Neural progenitor cell (in vitro differentiated cells): ENCODE results near the gene EDN1.

ENCODE experiments used
- CTCF ChIP-seq: fragments of 200-600 bp; sonication (generic); IDR thresholded peaks from 2 replicates; pipeline ENCODE4 v1.5.1; 2017; ENCODE audit warnings: antibody characterized with exemption, mild to moderate bottlenecking
- EZH2 ChIP-seq: fragments of 200-600 bp; sonication (generic); IDR thresholded peaks from 2 replicates; pipeline ENCODE4 v1.6.1; 2017; ENCODE audit warnings: antibody characterized with exemption, mild to moderate bottlenecking, moderate library complexity
- EZH2phosphoT487 ChIP-seq: fragments of 200-600 bp; sonication (generic); IDR thresholded peaks from 2 replicates; pipeline ENCODE4 v1.6.1; 2017; ENCODE audit warnings: antibody characterized with exemption

GRCh38 chr6:12339808-12340487, 49.8 kb downstream of the EDN1 start:
- TF ChIP-seq CTCF (no peak), EZH2 (no peak), EZH2phosphoT487 (no peak)
